ENCODE data around the gene OR51E1.

DNA sequence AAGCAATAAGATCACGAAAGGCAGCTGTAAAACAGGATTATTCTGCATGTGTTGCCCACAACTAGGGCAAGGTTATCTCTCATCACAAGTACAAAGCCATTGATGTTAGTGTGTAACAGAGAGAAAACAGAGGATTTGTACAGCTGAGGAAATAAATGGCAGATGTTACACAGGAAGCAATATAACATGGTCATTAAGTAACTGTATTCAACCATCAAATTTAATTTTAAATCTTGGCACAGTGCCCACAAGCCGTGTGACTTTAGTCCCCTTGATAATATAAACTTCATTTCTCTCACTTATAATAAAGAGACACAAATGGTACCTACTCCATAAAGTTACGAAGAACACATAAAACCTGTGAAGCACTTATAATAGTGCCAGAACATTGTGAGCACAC, 36.6 kb downstream of the OR51E1 start:
- TF ChIP-seq POLR2A (IDR thresholded peaks at IDR 0.05) (no peak), POLR2AphosphoS5 (IDR thresholded peaks at IDR 0.05) (no peak)
- TF ChIP-seq, protein P1, sequence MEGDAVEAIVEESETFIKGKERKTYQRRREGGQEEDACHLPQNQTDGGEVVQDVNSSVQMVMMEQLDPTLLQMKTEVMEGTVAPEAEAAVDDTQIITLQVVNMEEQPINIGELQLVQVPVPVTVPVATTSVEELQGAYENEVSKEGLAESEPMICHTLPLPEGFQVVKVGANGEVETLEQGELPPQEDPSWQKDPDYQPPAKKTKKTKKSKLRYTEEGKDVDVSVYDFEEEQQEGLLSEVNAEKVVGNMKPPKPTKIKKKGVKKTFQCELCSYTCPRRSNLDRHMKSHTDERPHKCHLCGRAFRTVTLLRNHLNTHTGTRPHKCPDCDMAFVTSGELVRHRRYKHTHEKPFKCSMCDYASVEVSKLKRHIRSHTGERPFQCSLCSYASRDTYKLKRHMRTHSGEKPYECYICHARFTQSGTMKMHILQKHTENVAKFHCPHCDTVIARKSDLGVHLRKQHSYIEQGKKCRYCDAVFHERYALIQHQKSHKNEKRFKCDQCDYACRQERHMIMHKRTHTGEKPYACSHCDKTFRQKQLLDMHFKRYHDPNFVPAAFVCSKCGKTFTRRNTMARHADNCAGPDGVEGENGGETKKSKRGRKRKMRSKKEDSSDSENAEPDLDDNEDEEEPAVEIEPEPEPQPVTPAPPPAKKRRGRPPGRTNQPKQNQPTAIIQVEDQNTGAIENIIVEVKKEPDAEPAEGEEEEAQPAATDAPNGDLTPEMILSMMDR (IDR thresholded peaks at IDR 0.05) = no peak
